NCI-H2196 (cell line): Measurements from ENCODE around the gene FAM72A.
"Not testable (repeated sequence)": the region's sequence is repeated elsewhere in the genome, so short reads cannot be mapped to it uniquely, and the experiment has no call there.

Source experiments
- DNase-seq: peaks from one replicate; lab custom pipeline; 2025; ENCODE audit not compliant: unreplicated experiment; lab: John Stamatoyannopoulos, UW

The FAM72A gene

GRCh38 chr1:206202789-206203363 lies at the start of gene FAM72A:
TSS of gene FAM72A (minus strand) at chr1:206202839. CDS start at chr1:206202025, 814 bp downstream.
- DNase-seq = peak; percentile 95

- DNase-seq = not testable (repeated sequence)
These were observed 48.5 kb upstream of the FAM72A start for GRCh38 chr1:206250953-206251681.

GRCh38 chr1:206246129-206246886 lies 43.7 kb upstream of the FAM72A start:
- not testable (repeated sequence) for DNase-seq

- DNase-seq = not testable (repeated sequence)
These were observed 42.8 kb upstream of the FAM72A start for GRCh38 chr1:206245479-206245878.

GRCh38 chr1:206243335-206243734 lies 40.7 kb upstream of the FAM72A start:
- DNase-seq = not testable (repeated sequence)

GRCh38 chr1:206240288-206240687 lies 37.6 kb upstream of the FAM72A start:
- not testable (repeated sequence) for DNase-seq

- DNase-seq = not testable (repeated sequence)
These were observed 32.6 kb upstream of the FAM72A start for GRCh38 chr1:206235190-206235589.

- DNase-seq = not testable (repeated sequence)
These were observed 31.7 kb upstream of the FAM72A start for GRCh38 chr1:206234189-206234916.

GRCh38 chr1:206232970-206233645 lies 30.5 kb upstream of the FAM72A start:
- DNase-seq = not testable (repeated sequence)

- DNase-seq = not testable (repeated sequence)
These were observed 29.4 kb upstream of the FAM72A start for GRCh38 chr1:206231989-206232388.

GRCh38 chr1:206229286-206229685 lies 26.6 kb upstream of the FAM72A start:
- DNase-seq = not testable (repeated sequence)

GRCh38 chr1:206226886-206227285 lies 24.2 kb upstream of the FAM72A start:
- not testable (repeated sequence) for DNase-seq

- not testable (repeated sequence) for DNase-seq
These were observed 22.7 kb upstream of the FAM72A start for GRCh38 chr1:206225386-206225785.

GRCh38 chr1:206224190-206224776 lies 21.6 kb upstream of the FAM72A start:
- DNase-seq = not testable (repeated sequence)

GRCh38 chr1:206221585-206221984 lies 18.9 kb upstream of the FAM72A start:
- not testable (repeated sequence) for DNase-seq

- DNase-seq = not testable (repeated sequence)
These were observed 17.8 kb upstream of the FAM72A start for GRCh38 chr1:206220332-206221000.

GRCh38 chr1:206219514-206220331 lies 17.1 kb upstream of the FAM72A start:
- not testable (repeated sequence) for DNase-seq

GRCh38 chr1:206218765-206219164 lies 16.1 kb upstream of the FAM72A start:
- DNase-seq = not testable (repeated sequence)

GRCh38 chr1:206218285-206218684 lies 15.6 kb upstream of the FAM72A start:
- not testable (repeated sequence) for DNase-seq
